HCT116 (cell line): ENCODE measurements around the gene PF4V1. TPM values are rescaled to one million over a fixed set of nuclear protein-coding genes. Genes with fewer than 3 reads are reported as not detected.

Experiments used
- ATAC-seq: fragments of 200-7000 bp; cut with Tn5 transposase; 2 replicates; pipeline ENCODE4 v1.9.1; 2020; ENCODE audit warnings: mild to moderate bottlenecking, moderate library complexity
- BruUV-seq: library from RNA; stranded (reverse); fragments of 400-500 nt; replicated peaks from 2 replicates; lab custom pipeline; 2021; lab: Mats Ljungman, UMichigan
- CTCF ChIA-PET: fragments of 300-600 bp; sonication (Branson Sonifier 250); formaldehyde crosslinking; loops from one replicate; lab custom pipeline; 2021; ENCODE audit warnings: antibody characterized with exemption; lab: Charles Lee
- POLR2A ChIA-PET: fragments of 300-600, 350-600 bp; sonication (Branson Sonifier 250); formaldehyde crosslinking; loops from one replicate; lab custom pipeline; 2021; ENCODE audit warnings: antibody characterized with exemption; lab: Charles Lee
- RAD21 ChIA-PET, 2 experiments: fragments of 300-600 bp; sonication (Branson Sonifier 250); formaldehyde crosslinking; loops; one replicate each; lab custom pipeline; 2023; ENCODE audit warnings: low total read pairs in 2 of 2; ENCODE audit not compliant: uncharacterized antibody in 2 of 2, unreplicated experiment in 2 of 2, low non-redundant PET in 1 of 2; lab: Charles Lee
- DNase-seq: peaks from one replicate; pipeline ENCODE4 v3.0.0-alpha.2; 2010; ENCODE audit warnings: low read depth, low spot score
- H2AFZ ChIP-seq: fragments of 200-600 bp; shearing (Covaris generic), sonication (generic); 2 replicates; pipeline ENCODE4 v1.6.1; 2017; ENCODE audit warnings: low read depth, mixed run types, mixed read lengths, antibody characterized with exemption, low read length; ENCODE audit not compliant: poor library complexity, severe bottlenecking
- H3K27ac ChIP-seq: 2 replicates; pipeline ENCODE4 v1.5.1; 2012; ENCODE audit warnings: low read depth, low read length
- H3K27me3 ChIP-seq: fragments of 200-600 bp; sonication (generic); 2 replicates; pipeline ENCODE4 v1.6.1; 2016; ENCODE audit warnings: mixed run types, low read length, mixed read lengths; ENCODE audit not compliant: insufficient read depth
- H3K36me3 ChIP-seq, 2 experiments: fragments of 200-500 bp in 1 of 2; fragments of 200-600 bp in 1 of 2; sonication (Bioruptor generic) in 1 of 2; sonication (generic) in 1 of 2; 2 replicates each; pipeline versions ENCODE4 v1.5.1 to v1.6.1; 2014 to 2016; ENCODE audit warnings: low read length in 2 of 2, inconsistent platforms in 1 of 2, mixed read lengths in 1 of 2, mixed run types in 1 of 2; ENCODE audit not compliant: insufficient read depth in 2 of 2, control insufficient read depth in 1 of 2
- H3K4me1 ChIP-seq, 2 experiments: fragments of 200-600 bp in 1 of 2; sonication (generic) in 1 of 2; 2 replicates each; pipeline versions ENCODE4 v1.5.1 to v1.6.1; 2012 to 2017; ENCODE audit warnings: low read length in 2 of 2, inconsistent platforms in 1 of 2, mild to moderate bottlenecking in 1 of 2, mixed read lengths in 1 of 2, mixed run types in 1 of 2, moderate library complexity in 1 of 2; ENCODE audit not compliant: insufficient read depth in 2 of 2, control insufficient read depth in 1 of 2
- H3K4me2 ChIP-seq: fragments of 200-600 bp; sonication (generic); 2 replicates; pipeline ENCODE4 v1.6.1; 2017; ENCODE audit warnings: mixed run types, low read length, mixed read lengths
- H3K4me3 ChIP-seq, 2 experiments: fragments of 200-600 bp in 1 of 2; sonication (generic) in 1 of 2; replicated peaks in 1 of 2; 2 replicates each; pipeline ENCODE4 v1.5.1; 2011 to 2016; ENCODE audit warnings: low read length in 2 of 2, control low read depth in 1 of 2, low read depth in 1 of 2, mild to moderate bottlenecking in 1 of 2, mixed read lengths in 1 of 2, mixed run types in 1 of 2
- H3K79me2 ChIP-seq: fragments of 200-600 bp; sonication (generic); 2 replicates; pipeline ENCODE4 v1.6.1; 2017; ENCODE audit warnings: mild to moderate bottlenecking, mixed run types, low read length, moderate library complexity, mixed read lengths; ENCODE audit not compliant: insufficient read depth
- H3K9ac ChIP-seq: fragments of 200-600 bp; sonication (generic); 2 replicates; pipeline ENCODE4 v1.6.1; 2016; ENCODE audit warnings: low read length, mixed read lengths
- H3K9me2 ChIP-seq: fragments of 200-600 bp; sonication (generic), shearing (Covaris generic); 2 replicates; pipeline ENCODE4 v1.6.1; 2017; ENCODE audit warnings: mixed run types, mild to moderate bottlenecking, moderate library complexity; ENCODE audit not compliant: insufficient read depth
- H3K9me3 ChIP-seq, 2 experiments: fragments of 200-500 bp in 1 of 2; fragments of 200-600 bp in 1 of 2; sonication (Bioruptor generic) in 1 of 2; sonication (generic) in 1 of 2; 2 replicates each; pipeline ENCODE4 v1.6.1; 2014 to 2017; ENCODE audit warnings: low read length in 2 of 2, mixed read lengths in 2 of 2, inconsistent platforms in 1 of 2, low read depth in 1 of 2, mild to moderate bottlenecking in 1 of 2, mixed run types in 1 of 2, moderate library complexity in 1 of 2; ENCODE audit not compliant: control insufficient read depth in 1 of 2, insufficient read depth in 1 of 2
- H4K20me1 ChIP-seq: fragments of 200-600 bp; sonication (generic), shearing (Covaris generic); 2 replicates; pipeline ENCODE4 v1.6.1; 2017; ENCODE audit warnings: mixed run types, mild to moderate bottlenecking, moderate library complexity; ENCODE audit not compliant: insufficient read depth
- CBX3 ChIP-seq: IDR thresholded peaks from 2 replicates; pipeline ENCODE4 v1.6.1; 2012; ENCODE audit warnings: low read depth
- CEBPB ChIP-seq: IDR thresholded peaks from 2 replicates; pipeline ENCODE4 v1.6.1; 2012; ENCODE audit warnings: low read depth
- ELF1 ChIP-seq: IDR thresholded peaks from 2 replicates; pipeline ENCODE4 v1.6.1; 2012; ENCODE audit warnings: low read depth, borderline replicate concordance
- EZH2 ChIP-seq: fragments of 200-600 bp; sonication (generic); IDR thresholded peaks from 2 replicates; pipeline ENCODE4 v1.6.1; 2017; ENCODE audit warnings: antibody characterized with exemption, mixed run types
- EZH2phosphoT487 ChIP-seq: fragments of 200-600 bp; IDR thresholded peaks from 2 replicates; pipeline ENCODE4 v1.6.1; 2018; ENCODE audit warnings: antibody characterized with exemption, borderline replicate concordance
- FOSL1 ChIP-seq: IDR thresholded peaks from 2 replicates; pipeline ENCODE4 v1.6.1; 2012; ENCODE audit warnings: low read depth
- JUND ChIP-seq: IDR thresholded peaks from 2 replicates; pipeline ENCODE4 v1.6.1; 2012
- POLR2A ChIP-seq: IDR thresholded peaks from 2 replicates; pipeline ENCODE4 v1.7.0; 2011; ENCODE audit warnings: borderline replicate concordance; ENCODE audit not compliant: insufficient read depth, insufficient read length; ENCODE audit errors: extremely low read depth
- POLR2AphosphoS5 ChIP-seq: IDR thresholded peaks from 2 replicates; pipeline ENCODE4 v1.6.1; 2011; ENCODE audit warnings: mild to moderate bottlenecking, low read depth, low read length, moderate library complexity
- RAD21 ChIP-seq: IDR thresholded peaks from 2 replicates; pipeline ENCODE4 v1.6.1; 2012; ENCODE audit warnings: low read depth, mild to moderate bottlenecking
- SP1 ChIP-seq: IDR thresholded peaks from 2 replicates; pipeline ENCODE4 v1.6.1; 2012; ENCODE audit warnings: low read depth
- YY1 ChIP-seq: IDR thresholded peaks from 2 replicates; pipeline ENCODE4 v1.6.1; 2011; ENCODE audit warnings: low read length, low read depth, moderate library complexity, mild to moderate bottlenecking; ENCODE audit not compliant: insufficient replicate concordance; ENCODE audit errors: extremely low read depth
- ZFX ChIP-seq: fragments of 450-650 bp; IDR thresholded peaks from 2 replicates; pipeline ENCODE4 v1.6.1; 2017
- intact Hi-C: fragments of 100-400 bp; cut with micrococcal nuclease; formaldehyde crosslinking; loops from 2 replicates; pipeline ENCODE4 v1.10.0; 2022
- total RNA-seq: library from RNA; stranded (reverse); gene quantifications from one replicate; pipeline ENCODE4 v1.2.1, GENCODE V29; 2021; ENCODE audit not compliant: unreplicated experiment
- TF ChIP-seq, protein P1 (sequence below): IDR thresholded peaks from 2 replicates; pipeline ENCODE4 v1.6.1; 2011; ENCODE audit warnings: mild to moderate bottlenecking, low read length, moderate library complexity; ENCODE audit not compliant: insufficient replicate concordance; ENCODE audit errors: extremely low read depth

The PF4V1 gene
- total RNA-seq, 1 experiment from 2014 or later: not detected

GRCh38 chr4:73839715-73840114 is 13.4 kb upstream of the PF4V1 start:
- Histone ChIP-seq H3K9me3 (no peaks in the 10 kb centered on the region), H3K36me3 (no peaks in the 10 kb centered on the region), H4K20me1 (no peaks in the 10 kb centered on the region), H3K79me2 (no peaks in the 10 kb centered on the region), H3K4me3 (no peak overlapping the region), H2AFZ (no peak overlapping the region), H3K9ac (no peak overlapping the region), H3K4me1 (no peaks in the 10 kb centered on the region; a peak in 1 of 4 replicates), H3K27ac (no peak overlapping the region), H3K9me2 (no peaks in the 10 kb centered on the region), H3K27me3 (no peaks in the 10 kb centered on the region), H3K4me2 (no peak overlapping the region)
- DNase-seq: no peak
- ChIA-PET POLR2A (no interaction called here), CTCF (no interaction called here), RAD21 (no interaction called here)
- intact Hi-C loops: no loop called here
- TF ChIP-seq, protein P1, sequence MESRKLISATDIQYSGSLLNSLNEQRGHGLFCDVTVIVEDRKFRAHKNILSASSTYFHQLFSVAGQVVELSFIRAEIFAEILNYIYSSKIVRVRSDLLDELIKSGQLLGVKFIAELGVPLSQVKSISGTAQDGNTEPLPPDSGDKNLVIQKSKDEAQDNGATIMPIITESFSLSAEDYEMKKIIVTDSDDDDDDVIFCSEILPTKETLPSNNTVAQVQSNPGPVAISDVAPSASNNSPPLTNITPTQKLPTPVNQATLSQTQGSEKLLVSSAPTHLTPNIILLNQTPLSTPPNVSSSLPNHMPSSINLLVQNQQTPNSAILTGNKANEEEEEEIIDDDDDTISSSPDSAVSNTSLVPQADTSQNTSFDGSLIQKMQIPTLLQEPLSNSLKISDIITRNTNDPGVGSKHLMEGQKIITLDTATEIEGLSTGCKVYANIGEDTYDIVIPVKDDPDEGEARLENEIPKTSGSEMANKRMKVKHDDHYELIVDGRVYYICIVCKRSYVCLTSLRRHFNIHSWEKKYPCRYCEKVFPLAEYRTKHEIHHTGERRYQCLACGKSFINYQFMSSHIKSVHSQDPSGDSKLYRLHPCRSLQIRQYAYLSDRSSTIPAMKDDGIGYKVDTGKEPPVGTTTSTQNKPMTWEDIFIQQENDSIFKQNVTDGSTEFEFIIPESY: no peak
- no peak for TF ChIP-seq JUND
- TF ChIP-seq EZH2phosphoT487: no peak
- TF ChIP-seq POLR2A: no peak
- TF ChIP-seq ZFX: no peak
- no peak for TF ChIP-seq RAD21
- no peak for TF ChIP-seq CEBPB
- no peak for TF ChIP-seq ELF1
- no peak for TF ChIP-seq CBX3
- no peak for TF ChIP-seq SP1
- TF ChIP-seq EZH2: no peak
- TF ChIP-seq FOSL1: no peak
- TF ChIP-seq YY1: no peak
- TF ChIP-seq POLR2AphosphoS5: no peak
- no peak for ATAC-seq
- BruUV-seq: no TSS peak
